Islet precursor cell (in vitro differentiated cells): ENCODE measurements around the gene PHACTR3.
A peak's percentile ranks its signal among the peaks of the same experiment; 100 is the strongest.

Source experiments
- DNase-seq: peaks from one replicate; pipeline ENCODE4 v3.0.0-alpha.2; 2018

PHACTR3 gene

GRCh38 chr20:59673998-59674445, 69.7 kb downstream of the PHACTR3 start:
- DNase-seq, result no peak

DNA sequence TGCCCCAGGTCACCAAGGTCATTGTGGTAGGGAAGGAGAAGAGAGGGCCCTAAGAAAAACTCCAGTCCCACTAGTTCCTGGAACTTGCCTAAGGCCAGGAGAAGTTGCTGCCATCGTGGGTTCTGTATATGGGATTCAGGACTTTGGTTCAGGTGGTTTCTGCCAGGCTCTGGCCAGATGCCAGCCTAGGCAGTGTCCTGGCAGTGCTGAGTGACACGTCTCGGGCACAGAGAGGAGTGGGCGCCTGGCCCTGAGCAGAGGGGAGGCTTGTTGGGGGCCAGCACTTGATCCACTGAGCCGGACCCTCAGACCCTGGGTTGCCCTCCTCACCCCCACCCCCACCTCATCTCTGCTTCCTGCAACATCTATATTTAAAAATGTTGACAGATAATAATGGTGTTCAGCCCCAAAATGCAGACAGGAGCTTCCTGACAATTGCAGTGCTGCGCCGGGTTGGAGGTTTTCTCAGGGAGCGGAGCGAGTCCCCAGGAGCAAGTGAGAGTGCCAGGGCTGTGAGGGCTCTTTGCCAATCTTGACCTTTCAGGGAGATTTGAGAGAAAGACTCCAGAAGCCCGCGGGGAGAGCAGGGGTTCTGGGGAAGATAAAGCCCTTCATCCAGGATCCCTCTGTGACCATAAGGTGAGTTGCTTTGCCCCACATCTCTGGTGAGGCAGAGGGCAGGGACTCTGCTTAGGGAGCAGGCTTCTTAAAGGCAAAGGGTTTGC, 71.9 kb downstream of the PHACTR3 start:
- DNase-seq, result peak; percentile 26

DNA sequence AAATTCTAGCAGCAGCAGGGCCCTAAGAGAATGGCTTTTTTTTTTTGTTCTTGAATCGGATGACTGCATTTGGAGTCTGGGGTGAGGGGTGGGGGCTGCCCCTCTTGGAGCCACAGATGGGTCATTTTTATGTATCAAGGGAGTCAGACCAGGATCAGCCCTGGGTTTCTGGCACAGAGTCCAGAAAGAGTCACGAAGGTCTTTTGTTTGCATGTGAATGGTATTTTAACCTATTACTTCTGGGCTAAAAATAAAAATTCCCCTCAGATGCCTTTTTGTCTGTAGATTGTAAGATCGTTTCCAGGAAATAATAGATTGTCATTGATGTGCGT, 72.5 kb downstream of the PHACTR3 start:
- no peak for DNase-seq

GRCh38 chr20:59677586-59677985, 73.2 kb downstream of the PHACTR3 start:
- DNase-seq, result no peak

DNA sequence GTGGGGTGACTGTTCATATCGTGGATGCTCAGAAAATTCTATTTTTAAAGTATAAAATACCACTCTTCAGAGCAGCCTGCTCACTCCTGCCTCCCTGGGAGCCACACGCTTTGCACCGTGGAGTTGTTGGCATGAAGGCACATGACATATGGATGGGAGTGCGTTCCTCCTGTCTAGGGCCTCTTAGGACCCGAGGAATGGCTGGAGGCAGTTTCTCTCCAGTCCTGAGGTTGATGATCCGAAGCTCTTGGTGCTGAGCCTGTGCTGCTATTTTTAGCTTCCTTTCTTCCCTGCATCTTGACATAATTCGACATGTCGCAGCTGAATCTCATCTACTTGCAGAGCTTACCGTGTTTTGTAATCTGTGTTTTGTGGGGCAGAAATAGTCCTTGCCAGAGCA, 73.9 kb downstream of the PHACTR3 start:
- DNase-seq, result peak; percentile 25

DNA sequence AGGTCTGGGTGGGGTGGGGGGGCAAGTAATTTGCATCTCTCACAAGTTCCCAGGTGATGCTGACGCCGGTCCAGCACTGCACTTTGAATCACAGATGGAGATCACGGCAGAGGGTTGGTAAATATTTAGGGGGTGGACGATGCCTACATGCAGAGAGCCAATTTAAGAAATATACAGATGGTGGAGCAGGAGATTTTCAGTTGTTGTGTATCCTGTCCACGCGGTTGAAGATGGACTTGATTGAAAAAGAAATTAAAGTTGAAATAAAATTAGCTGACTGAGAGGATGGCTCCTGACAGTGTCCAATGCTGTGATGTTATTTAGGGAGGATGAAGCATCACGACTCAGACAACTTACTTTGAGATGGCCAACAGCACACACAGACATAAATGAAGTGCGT, 74.6 kb downstream of the PHACTR3 start:
- DNase-seq, result peak; percentile 22

GRCh38 chr20:59680148-59680650, 75.9 kb downstream of the PHACTR3 start:
- peak; percentile 35 for DNase-seq

DNA sequence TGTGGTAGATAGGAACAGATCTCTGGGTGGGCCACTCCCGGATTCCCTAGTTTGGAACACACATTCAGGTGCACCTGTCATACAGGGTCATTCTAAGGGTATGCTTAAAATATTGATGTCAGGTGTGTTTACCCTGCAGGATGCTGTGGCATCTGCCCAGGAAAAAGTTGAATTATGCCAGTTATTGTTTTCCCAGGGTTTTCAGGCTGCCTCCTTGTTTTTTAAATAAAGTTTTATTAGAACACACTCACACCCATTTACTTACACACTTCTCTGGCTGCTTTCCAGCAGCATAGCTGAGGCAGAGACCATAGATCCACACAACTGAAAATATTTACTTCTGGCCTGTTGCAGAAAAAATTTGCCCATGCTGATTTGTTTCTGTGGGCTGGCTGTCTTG, 76.5 kb downstream of the PHACTR3 start:
- no peak for DNase-seq

DNA sequence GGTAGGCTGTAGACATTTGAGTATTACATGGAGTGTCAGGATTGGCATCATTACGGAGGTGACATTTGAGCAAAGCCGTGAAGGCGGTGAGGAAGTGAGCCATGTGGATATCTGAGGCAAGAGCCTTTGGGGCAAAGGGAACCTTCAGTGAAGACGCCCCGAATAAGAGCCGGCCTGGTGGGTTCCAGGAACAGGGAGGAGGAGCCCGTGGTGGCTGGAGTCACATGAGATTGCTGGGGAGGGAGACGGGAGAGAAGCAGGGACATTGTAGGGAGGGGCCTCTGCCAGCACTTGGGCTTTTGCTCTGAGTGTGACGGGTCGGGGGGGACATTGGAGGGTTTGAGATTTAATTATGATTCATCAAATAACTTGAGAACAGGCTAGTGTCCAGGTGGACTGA, 78.3 kb downstream of the PHACTR3 start:
- no peak for DNase-seq

DNA sequence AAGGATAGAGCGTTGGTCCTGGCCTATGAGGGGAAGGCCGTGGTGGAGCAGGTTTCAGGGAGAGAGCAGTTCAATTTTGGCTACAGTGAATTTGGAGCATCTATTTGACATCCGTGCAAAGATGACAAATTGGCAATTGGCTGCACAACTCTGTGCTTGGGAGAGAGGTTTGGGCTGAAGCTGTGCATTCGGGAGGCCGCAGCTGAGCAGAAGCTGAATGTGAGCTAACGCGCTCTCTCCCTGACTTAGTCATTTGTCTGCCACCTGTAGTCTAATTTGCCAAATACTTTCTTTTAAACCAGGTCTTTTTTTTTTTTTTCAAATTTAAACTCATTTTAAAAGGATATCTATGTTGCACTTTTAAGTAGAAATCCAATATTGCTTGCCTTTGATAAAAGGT, 78.8 kb downstream of the PHACTR3 start:
- DNase-seq, result no peak

DNA sequence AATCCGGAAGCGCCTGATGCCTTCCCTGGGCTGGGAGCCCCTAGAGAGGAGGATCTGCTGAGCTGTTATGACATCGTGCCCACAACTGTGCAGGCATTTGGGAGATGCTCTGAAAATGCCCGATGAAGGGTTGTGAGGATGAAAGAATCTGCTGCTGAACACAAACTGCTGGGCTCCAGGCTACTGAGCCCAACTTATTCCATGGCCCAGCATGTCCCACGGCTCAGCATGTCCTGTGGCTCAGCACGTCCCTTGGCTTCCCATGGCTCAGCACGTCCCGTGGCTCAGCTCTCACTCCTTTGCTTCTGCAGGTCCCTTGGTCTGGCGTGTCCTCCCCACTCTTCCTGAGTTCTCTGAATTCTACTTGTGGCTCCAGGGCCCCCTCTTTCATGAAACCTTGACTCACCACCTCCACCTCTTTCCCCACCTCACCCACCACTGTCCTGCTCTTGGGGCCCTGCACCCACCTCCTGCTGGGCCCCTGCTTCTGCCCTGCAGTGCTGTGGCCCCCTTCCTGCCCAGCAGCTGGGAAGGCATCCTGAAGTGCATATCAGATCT, 80.4 kb downstream of the PHACTR3 start:
- no peak for DNase-seq

GRCh38 chr20:59686404-59687346, 82.3 kb downstream of the PHACTR3 start:
- no peak for DNase-seq

- DNase-seq, result peak; percentile 2
These were observed 84.0 kb downstream of the PHACTR3 start for GRCh38 chr20:59688356-59688755.

DNA sequence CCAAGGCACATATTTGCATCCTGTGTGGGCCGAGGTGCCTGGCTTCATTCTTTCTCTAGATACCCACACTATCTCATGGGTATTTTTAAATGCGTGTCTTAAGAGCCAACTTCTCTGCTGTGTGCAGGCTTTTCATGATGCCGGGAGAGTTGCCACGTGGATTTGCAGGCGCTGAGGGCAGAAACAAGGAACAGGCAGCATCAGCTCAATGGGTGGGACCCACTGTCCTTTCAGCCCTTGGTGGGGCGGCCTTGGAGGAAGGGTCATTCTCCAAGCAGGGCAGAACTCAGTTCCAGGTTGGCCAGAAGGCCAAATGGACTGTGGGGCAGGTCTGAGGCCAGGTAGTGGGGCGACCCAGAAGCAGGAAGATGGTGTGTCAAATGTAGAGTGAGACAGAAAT, 84.7 kb downstream of the PHACTR3 start:
- peak; percentile 37 for DNase-seq

DNA sequence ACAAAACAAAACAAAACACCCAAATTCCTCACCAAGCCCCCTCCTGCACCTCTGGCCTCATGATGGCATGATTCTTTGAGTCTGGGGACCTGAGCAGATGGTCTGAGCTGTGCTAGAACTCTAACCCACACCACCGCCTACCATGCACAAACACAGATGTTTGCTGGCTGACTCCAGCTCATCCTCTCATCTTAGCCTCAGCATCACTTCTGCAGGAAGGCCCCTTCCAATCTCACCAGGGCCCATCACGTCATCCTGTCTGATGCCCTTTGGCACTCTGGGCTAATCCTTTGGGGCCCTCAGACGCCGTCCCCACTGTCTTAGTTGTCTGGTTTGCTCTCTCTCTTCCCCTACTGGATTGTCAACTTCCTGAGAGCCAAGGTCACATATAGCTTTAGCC, 85.8 kb downstream of the PHACTR3 start:
- peak; percentile 28 for DNase-seq

DNA sequence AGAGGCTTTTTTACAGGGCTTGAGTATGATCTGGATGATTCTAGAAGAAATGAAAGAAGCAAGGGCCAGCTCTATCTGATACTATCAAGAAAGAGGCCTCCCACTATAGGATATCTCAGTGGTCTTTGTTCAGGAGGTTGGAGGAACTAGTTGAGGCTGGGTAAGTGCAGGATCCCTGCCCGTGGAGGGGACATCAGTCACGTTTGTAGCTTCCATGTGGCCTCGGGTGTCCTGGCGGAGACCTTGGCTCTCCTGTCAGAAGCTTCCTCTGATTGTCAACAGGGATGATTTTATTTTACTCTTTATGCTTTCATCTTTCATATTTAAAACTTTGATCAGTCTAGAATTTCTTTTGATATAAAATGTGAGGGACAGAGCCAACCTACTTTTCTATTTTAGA, 86.6 kb downstream of the PHACTR3 start:
- DNase-seq, result peak; percentile 16

DNA sequence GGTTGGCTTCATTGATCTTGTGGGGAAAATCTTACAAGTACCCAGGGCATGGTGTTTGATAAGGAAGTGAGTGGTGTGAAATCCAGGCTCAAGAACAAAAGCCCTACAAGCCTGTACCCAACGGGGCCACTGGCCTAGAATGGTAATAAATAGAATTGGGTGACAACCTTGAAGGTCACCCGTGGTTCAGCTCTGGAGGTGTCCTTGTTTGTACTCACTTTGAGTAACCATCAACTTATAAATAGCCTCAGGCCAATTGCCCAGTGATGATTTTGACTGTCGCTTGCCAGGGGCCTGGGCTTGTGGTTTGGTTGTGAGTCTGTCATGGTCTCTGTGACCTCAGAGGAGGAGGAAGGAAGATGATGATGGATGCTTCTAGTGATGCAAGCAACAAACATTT, 87.8 kb downstream of the PHACTR3 start:
- DNase-seq, result peak; percentile 11

DNA sequence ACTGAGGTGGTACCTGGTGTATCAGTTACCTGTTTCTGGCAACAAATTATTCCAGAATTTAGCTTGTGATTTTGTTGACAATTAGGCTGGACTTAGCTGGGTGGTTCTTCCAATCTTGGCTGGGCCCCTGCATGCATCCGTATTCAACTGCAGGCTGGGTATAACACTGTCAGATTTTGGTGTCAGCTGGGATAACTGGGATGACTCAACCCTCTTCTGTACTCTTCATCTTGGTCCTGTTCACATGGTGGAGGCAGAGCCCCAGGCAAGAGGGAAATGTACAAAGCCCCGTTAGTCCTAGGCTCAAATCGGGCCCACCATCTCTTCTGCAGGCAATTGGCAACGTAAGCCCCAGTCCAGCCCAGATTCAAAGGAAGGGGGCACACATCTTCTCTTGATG, 89.2 kb downstream of the PHACTR3 start:
- DNase-seq, result peak; percentile 14

DNA sequence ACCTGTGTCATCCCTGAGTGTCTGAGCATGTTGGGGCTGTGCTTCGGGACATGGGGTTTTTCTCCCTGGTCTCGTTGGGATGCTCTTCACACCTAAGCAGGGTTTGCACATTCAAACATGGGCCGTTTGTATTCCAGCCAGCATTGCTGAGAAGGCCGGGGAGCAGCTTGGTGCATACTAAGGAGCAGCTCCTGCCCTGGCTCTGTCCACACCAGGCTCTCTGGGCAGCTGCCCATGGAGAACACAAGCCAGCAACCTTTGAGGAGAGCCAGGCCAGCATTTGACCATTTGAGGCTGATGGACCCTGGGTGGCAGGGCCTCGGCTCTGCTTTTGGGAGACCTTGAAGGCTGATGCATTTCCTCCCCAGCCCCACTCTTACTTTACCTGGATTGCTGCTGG, 92.1 kb downstream of the PHACTR3 start:
- peak; percentile 30 for DNase-seq

DNA sequence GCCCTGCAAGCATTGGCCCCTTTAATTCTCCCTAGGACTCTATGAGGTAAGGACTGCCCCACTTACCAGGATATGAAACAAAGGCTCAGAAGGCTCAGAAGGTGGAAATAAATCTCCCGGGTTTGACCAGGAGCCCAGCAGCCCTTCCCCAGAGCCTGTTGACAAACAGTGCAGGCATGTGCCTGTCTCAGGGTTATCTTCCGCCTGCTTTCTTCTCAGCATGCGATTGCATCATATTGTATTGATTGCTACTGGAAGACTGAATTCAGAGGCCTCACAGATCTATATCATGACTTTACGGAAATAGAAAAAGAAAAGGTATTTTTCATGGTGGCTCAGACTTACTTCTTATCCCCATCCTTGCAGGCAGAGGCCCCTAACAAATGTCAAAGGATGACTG, 92.7 kb downstream of the PHACTR3 start:
- DNase-seq, result peak; percentile 17

GRCh38 chr20:59698598-59698997, 94.3 kb downstream of the PHACTR3 start:
- peak; percentile 2 for DNase-seq

- DNase-seq, result peak; percentile 2
These were observed 96.9 kb downstream of the PHACTR3 start for GRCh38 chr20:59701236-59701635.

DNA sequence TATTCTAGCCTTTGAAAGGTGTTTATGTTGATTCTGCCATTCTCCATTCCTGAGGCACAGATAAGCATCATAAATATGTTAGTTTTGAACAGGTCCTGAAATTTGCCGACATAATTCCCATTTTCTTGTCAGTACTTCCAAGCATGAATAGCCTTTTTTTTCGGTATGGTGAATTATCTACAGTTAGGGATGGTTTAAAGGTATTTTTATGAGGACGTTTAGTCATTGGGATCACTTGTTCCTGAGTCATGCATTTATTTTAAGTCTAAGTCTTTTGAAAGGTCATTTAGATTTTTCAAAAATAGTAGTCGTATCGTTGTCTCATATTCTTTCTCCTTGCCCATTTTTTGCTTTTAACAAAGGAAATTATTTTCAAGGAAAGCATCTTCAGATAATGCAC, 98.7 kb downstream of the PHACTR3 start:
- DNase-seq, result no peak
